ENCODE results near the gene ZNG1A. TPM values are rescaled to one million over a fixed set of nuclear protein-coding genes. Genes with fewer than 3 reads are reported as not detected.
A peak's percentile ranks its signal among the peaks of the same experiment; 100 is the strongest.
"Not testable (repeated sequence)": the region's sequence is repeated elsewhere in the genome, so short reads cannot be mapped to it uniquely, and the experiment has no call there.

The ZNG1A gene
- total RNA-seq, 1 experiment from 2014 or later: 34.6 TPM

GRCh38 chr9:209143-209758 is 30.4 kb upstream of the ZNG1A start:
- POLR2A ChIA-PET: no interaction called here
- no peak overlapping the region for H3K4me3 ChIP-seq (ENCODE audit: low read depth, low read length)
- H3K4me1 ChIP-seq: no peaks in the 10 kb centered on the region
- Mint-ChIP-seq H3K27me3 (ENCODE audit: insufficient read depth, unreplicated experiment) (no peaks in the 10 kb centered on the region), H3K4me1 (ENCODE audit: low read depth, unreplicated experiment) (no peaks in the 10 kb centered on the region), H3K36me3 (ENCODE audit: insufficient read depth, unreplicated experiment) (no peaks in the 10 kb centered on the region), H3K4me3 (ENCODE audit: unreplicated experiment) (no peak overlapping the region), H3K9me3 (ENCODE audit: unreplicated experiment) (no peaks in the 10 kb centered on the region), H3K27ac (ENCODE audit: unreplicated experiment) (no peak overlapping the region)
- CTCF ChIA-PET: no interaction called here
- intact Hi-C loops (cut with micrococcal nuclease; ENCODE audit: unreplicated experiment): no loop called here
- no TSS peak for BruUV-seq (replicated peaks)
- TF ChIP-seq CTCF (IDR thresholded peaks at IDR 0.05; ENCODE audit: insufficient read depth in 1 of 2, low read depth in 1 of 2, low read length in 1 of 2, severe bottlenecking in 1 of 2, unreplicated experiment in 1 of 2): no peak
- no peaks in the 10 kb centered on the region for H3K27me3 ChIP-seq (replicated peaks; ENCODE audit: control insufficient read depth, insufficient read depth, low read length)
- no peaks in the 10 kb centered on the region for H3K36me3 ChIP-seq (ENCODE audit: control insufficient read depth, insufficient read depth, low read length)
- no peaks in the 10 kb centered on the region for H3K9me3 ChIP-seq
- no peak for DNase-seq

GRCh38 chr9:206481-206880 is 27.6 kb upstream of the ZNG1A start:
- CTCF ChIA-PET: no interaction called here
- H3K4me1 Mint-ChIP-seq (ENCODE audit: low read depth, unreplicated experiment): no peaks in the 10 kb centered on the region
- H3K4me3 Mint-ChIP-seq (ENCODE audit: unreplicated experiment): no peak overlapping the region
- no TSS peak for BruUV-seq (replicated peaks)
- Histone ChIP-seq H3K27me3 (replicated peaks; ENCODE audit: control insufficient read depth, insufficient read depth, low read length) (no peaks in the 10 kb centered on the region), H3K36me3 (ENCODE audit: control insufficient read depth, insufficient read depth, low read length) (no peaks in the 10 kb centered on the region), H3K4me1 (no peaks in the 10 kb centered on the region), H3K4me3 (ENCODE audit: low read depth, low read length) (no peak overlapping the region), H3K9me3 (no peaks in the 10 kb centered on the region)
- POLR2A ChIA-PET: no interaction called here
- no peaks in the 10 kb centered on the region for H3K36me3 Mint-ChIP-seq (ENCODE audit: insufficient read depth, unreplicated experiment)
- intact Hi-C loops (cut with micrococcal nuclease; ENCODE audit: unreplicated experiment): no loop called here
- H3K9me3 Mint-ChIP-seq (ENCODE audit: unreplicated experiment): no peaks in the 10 kb centered on the region
- TF ChIP-seq CTCF (IDR thresholded peaks at IDR 0.05; ENCODE audit: insufficient read depth in 1 of 2, low read depth in 1 of 2, low read length in 1 of 2, severe bottlenecking in 1 of 2, unreplicated experiment in 1 of 2): no peak
- DNase-seq: no peak
- no peaks in the 10 kb centered on the region for H3K27me3 Mint-ChIP-seq (ENCODE audit: insufficient read depth, unreplicated experiment)
- no peak overlapping the region for H3K27ac Mint-ChIP-seq (ENCODE audit: unreplicated experiment)

DNA sequence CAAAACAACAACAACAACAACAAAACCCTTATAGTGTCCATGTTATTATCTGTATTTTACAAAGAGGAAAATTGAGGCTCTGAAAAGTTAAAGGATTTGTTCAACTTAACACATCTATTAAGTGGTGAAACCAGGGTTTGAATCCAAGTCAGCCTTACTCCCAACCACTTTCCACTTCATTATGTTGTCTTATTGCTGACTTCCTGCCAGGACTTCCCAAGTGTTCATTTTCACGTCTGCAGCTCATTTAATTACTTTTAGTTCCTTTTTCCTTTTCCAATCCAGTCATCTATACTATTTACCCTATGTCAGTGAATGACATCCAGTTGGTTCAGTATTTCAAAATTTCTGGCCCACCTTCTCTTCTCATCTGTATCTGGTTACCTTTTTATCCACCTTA is 20.7 kb upstream of the ZNG1A start:
- H3K4me3 ChIP-seq (ENCODE audit: low read depth, low read length); H3K9me3 ChIP-seq; H3K4me1 Mint-ChIP-seq (ENCODE audit: low read depth, unreplicated experiment); H3K36me3 ChIP-seq (ENCODE audit: control insufficient read depth, insufficient read depth, low read length); H3K27me3 ChIP-seq (replicated peaks; ENCODE audit: control insufficient read depth, insufficient read depth, low read length); H3K9me3 Mint-ChIP-seq (ENCODE audit: unreplicated experiment); POLR2A ChIA-PET; BruUV-seq (replicated peaks); DNase-seq; H3K36me3 Mint-ChIP-seq (ENCODE audit: insufficient read depth, unreplicated experiment); H3K27me3 Mint-ChIP-seq (ENCODE audit: insufficient read depth, unreplicated experiment); H3K27ac Mint-ChIP-seq (ENCODE audit: unreplicated experiment); intact Hi-C loops (cut with micrococcal nuclease; ENCODE audit: unreplicated experiment); H3K4me3 Mint-ChIP-seq (ENCODE audit: unreplicated experiment); H3K4me1 ChIP-seq; CTCF ChIA-PET: not testable (repeated sequence)

DNA sequence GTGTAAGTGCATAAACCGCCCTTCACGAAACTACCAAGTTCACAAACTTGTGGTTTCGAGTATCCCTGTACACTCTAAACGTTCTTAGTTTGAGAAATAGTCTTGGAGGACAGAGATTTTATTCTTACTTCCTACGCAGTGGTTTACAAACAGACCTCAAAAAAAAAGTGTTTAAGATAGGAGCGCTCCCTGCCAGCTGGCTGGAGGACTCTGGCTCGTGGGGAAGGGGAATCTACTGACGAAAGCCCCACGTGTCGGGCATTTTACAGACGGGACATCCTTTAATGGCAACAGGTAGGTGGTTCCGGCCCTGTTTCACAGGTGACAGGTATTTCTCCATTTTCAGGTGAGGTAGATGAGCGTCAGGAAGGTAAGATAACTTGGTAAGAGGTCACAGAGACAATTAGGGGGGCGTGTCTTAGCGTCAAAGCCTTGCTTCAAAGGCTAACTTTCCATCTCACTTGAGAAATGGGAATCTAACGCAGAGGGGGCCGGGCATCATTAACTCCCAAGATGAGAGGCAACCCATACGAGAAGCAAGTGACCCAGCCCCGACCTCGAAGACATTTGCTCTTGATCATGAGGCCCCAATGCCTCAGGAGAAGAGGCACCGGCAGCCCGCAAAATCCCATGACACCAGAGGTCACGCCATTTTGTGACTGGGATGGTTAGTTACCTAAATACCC is 573 bp downstream of the ZNG1A start:
- CTCF ChIA-PET; intact Hi-C loops (cut with micrococcal nuclease; ENCODE audit: unreplicated experiment); H3K27me3 Mint-ChIP-seq (ENCODE audit: insufficient read depth, unreplicated experiment); H3K27ac Mint-ChIP-seq (ENCODE audit: unreplicated experiment); H3K9me3 Mint-ChIP-seq (ENCODE audit: unreplicated experiment); H3K4me1 Mint-ChIP-seq (ENCODE audit: low read depth, unreplicated experiment); H3K36me3 Mint-ChIP-seq (ENCODE audit: insufficient read depth, unreplicated experiment); POLR2A ChIA-PET; H3K4me1 ChIP-seq; H3K9me3 ChIP-seq; BruUV-seq (replicated peaks); H3K27me3 ChIP-seq (replicated peaks; ENCODE audit: control insufficient read depth, insufficient read depth, low read length); H3K36me3 ChIP-seq (ENCODE audit: control insufficient read depth, insufficient read depth, low read length): not testable (repeated sequence)
- peak overlapping the region; percentile 74 for H3K4me3 Mint-ChIP-seq (ENCODE audit: unreplicated experiment)
- peak; percentile 22 to 29 for DNase-seq
- peak overlapping the region; percentile 21; the same call in 1 of the 2 replicates for H3K4me3 ChIP-seq (ENCODE audit: low read depth, low read length)

- DNase-seq; H3K4me1 ChIP-seq; H3K27ac Mint-ChIP-seq (ENCODE audit: unreplicated experiment); BruUV-seq (replicated peaks); CTCF ChIA-PET; H3K36me3 ChIP-seq (ENCODE audit: control insufficient read depth, insufficient read depth, low read length); H3K36me3 Mint-ChIP-seq (ENCODE audit: insufficient read depth, unreplicated experiment); H3K27me3 Mint-ChIP-seq (ENCODE audit: insufficient read depth, unreplicated experiment); H3K27me3 ChIP-seq (replicated peaks; ENCODE audit: control insufficient read depth, insufficient read depth, low read length); intact Hi-C loops (cut with micrococcal nuclease; ENCODE audit: unreplicated experiment); H3K9me3 Mint-ChIP-seq (ENCODE audit: unreplicated experiment); POLR2A ChIA-PET; H3K4me1 Mint-ChIP-seq (ENCODE audit: low read depth, unreplicated experiment); H3K9me3 ChIP-seq; H3K4me3 ChIP-seq (ENCODE audit: low read depth, low read length); H3K4me3 Mint-ChIP-seq (ENCODE audit: unreplicated experiment): not testable (repeated sequence)
Observed at GRCh38 chr9:169757-170156, 9.1 kb downstream of the ZNG1A start.

- H3K4me3 Mint-ChIP-seq (ENCODE audit: unreplicated experiment); H3K27me3 Mint-ChIP-seq (ENCODE audit: insufficient read depth, unreplicated experiment); CTCF ChIA-PET; H3K4me3 ChIP-seq (ENCODE audit: low read depth, low read length); POLR2A ChIA-PET; H3K36me3 ChIP-seq (ENCODE audit: control insufficient read depth, insufficient read depth, low read length); H3K27me3 ChIP-seq (replicated peaks; ENCODE audit: control insufficient read depth, insufficient read depth, low read length); DNase-seq; BruUV-seq (replicated peaks); H3K4me1 Mint-ChIP-seq (ENCODE audit: low read depth, unreplicated experiment); intact Hi-C loops (cut with micrococcal nuclease; ENCODE audit: unreplicated experiment); H3K4me1 ChIP-seq; H3K36me3 Mint-ChIP-seq (ENCODE audit: insufficient read depth, unreplicated experiment); H3K9me3 ChIP-seq; H3K9me3 Mint-ChIP-seq (ENCODE audit: unreplicated experiment); H3K27ac Mint-ChIP-seq (ENCODE audit: unreplicated experiment): not testable (repeated sequence)
Observed at GRCh38 chr9:159871-160270, 19.0 kb downstream of the ZNG1A start.
